Fibroblast of skin of abdomen (primary cell): ENCODE data around the gene GPR3.
"Not testable (repeated sequence)": the region's sequence is repeated elsewhere in the genome, so short reads cannot be mapped to it uniquely, and the experiment has no call there.

Source experiments
- DNase-seq: peaks from one replicate; pipeline ENCODE4 v3.0.0-alpha.2; 2013

The GPR3 gene

DNA sequence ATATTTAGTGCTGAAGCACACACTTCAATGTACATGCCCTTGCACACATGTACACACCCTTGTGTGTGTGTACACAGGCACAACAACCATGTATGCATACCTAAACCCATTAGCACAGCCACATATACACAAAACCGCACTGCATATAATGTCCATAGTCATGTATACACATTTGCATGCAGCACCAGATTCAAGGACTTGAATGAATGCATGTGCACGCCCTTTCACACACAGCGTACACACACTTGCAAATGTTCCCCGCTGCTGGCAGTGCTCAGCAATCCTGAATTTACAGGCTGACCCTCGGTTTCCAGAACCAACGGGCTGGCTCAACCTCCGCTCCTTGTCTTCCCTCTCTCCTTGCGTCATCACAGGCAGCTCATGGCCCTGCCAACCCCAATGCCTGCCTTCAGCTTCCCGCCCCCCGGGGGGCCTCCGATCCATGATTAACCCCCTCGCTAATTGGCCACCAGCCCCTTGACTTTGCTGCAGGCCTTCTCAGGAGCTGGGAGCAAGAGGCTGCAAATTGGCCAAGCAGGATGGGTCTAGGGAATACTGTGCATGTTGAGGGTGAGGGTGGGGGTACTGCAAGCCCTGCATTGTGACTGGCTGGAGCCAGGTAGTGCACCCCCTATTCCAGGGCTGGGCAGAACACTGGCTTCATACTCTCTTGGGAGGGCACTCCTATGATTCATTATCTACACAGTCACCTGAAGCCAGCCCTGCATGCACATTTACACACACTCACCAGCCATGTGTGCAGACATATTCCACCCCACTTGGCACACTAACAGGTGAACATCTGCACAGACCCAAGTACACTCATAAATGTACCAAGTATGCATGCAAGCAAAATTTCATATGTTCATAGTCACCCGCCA is 7.9 kb downstream of the GPR3 start:
- no peak for DNase-seq

DNA sequence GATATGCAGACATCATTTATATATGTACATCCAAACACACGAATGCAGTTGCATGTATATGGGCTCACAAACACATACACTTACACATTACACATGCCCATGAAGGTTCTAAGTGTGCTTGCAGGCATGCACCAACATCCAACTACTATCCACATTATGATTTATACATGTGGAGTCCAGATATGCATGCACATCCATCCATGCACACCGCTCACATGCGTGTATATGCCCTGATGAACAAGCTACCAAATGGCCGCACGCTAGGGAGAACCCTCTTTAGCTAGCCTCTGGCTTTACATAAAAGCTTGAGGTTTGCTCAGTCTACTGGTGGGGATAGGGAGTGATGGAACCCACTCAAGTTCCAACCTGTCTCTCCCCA is 8.5 kb downstream of the GPR3 start:
- no peak for DNase-seq

DNA sequence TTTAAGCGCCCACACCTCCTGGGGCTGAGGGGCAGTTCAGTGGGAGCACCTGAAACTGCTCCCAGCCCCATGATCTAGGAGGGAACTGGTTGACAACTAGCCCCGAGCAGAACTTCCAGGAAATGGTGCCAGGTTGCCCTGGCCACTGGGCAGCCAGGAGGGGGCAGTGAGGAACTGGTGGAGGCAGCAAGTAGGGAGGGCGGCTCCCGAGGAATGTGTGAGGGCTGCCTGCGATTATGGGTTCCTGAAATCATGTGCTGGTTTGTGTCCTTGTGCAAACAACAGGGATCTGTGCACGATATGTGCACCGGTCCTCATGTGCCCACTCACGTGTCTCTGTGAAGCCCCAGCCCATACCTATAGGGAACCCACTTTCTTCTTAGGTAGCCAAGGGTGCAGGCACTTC is 9.9 kb downstream of the GPR3 start:
- peak; percentile 49 for DNase-seq

DNA sequence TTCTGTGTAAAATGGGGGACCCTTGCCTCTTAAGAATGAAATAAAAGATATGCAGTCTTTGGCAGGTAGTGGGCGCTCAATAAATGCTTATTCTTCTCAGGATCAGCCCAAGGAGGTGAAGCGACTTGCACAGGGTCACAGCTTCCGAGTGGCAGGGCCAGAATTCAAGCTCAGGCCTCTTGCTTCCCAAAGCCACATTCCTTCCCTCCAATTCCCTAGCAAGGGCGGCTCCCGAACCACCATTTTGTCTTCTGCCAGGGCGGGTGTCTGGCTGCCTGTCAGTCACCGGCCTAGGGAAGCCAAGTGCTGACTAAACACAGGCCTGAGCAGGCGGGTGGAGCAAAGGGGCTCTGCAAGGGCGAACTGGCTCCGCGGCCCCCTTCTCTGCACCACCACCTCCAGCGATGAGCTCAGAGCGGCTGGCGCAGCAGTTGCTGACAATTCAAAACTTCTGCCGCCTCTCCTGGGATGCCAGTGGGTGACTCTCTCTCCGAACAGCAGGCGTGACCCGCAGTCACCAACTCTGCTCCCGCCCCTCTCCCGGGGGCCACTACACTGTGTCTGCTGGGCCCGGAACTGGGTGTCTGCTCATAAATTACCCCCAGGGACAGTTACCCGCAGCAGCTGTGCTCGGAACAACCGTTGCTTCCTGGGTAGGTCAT is 10.8 kb downstream of the GPR3 start:
- peak; percentile 75 for DNase-seq

DNA sequence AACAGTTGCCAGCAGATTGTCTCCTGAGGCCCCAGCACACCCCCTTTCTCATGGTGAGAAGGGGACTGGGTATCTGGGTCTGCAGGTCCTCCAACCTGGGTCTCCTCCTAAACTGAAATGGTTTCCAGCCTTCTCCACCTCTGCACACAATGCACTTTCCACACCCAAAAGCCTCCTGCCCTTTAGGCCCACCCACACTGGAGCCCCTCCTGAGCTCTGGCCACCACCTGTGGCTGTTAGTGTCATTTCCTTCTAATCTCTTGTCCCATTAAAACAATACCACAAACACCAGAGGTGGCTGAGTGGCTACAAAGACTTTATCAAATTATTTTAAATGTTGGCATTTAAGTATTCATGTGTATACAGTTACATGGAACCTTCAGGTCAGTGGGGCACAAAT is 11.5 kb downstream of the GPR3 start:
- DNase-seq, result no peak

DNA sequence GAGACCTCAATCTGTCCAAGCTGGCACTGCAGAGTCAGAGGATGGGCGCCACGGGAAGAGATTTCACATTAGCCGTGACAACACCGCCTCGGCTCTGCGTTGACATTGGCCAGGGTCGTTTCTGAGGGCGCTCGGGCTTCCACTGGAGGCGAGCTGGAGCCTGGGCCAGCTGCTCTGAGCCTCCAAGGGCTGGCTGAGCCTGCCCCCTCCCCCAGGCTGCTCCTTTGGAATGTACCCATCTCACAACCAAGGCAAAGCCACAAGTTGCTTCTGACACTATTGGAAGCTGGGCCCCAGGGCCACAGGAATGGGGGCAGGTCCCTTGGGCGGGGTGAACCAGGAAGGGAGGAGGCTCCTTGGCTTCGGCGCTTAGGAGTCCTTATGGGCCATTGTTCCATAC is 12.7 kb downstream of the GPR3 start:
- DNase-seq, result peak; percentile 89

DNA sequence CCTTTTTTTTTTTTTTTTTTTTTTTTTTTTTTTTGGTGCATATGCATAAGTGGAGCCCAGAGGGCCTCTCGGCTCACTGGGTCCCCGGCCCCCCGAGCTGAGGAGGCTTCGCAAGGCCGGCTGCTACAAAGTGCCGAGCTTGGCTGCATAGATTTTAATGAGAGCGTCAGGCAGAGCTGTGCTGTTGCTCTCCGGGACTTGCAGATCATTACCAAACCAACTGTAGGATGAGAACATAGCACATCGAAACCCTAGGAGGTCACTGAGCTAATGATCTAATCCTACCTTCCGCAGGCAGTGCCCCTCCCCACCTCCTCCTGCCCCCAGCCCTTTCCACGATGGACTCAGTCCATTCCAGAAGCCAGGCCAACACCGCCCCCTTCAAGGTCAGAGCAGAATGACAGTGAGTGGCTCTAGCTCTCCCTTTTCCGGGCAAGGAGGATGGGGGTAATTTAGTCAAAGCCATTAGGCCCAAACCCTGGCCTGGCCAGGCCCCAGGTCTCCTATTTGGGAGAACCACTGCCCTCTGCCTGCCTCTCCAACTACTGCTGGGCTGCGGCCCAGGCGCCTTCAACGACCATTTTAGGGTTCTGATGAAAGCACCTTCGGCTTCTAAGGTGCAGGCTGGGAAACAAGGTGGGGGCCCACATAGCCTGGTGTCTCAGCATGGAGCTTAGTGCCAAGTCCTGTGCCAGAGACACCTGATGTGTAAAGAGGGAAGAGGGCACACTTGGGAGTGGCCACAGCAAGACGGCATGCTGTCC is 13.4 kb downstream of the GPR3 start:
- DNase-seq, result not testable (repeated sequence)

DNA sequence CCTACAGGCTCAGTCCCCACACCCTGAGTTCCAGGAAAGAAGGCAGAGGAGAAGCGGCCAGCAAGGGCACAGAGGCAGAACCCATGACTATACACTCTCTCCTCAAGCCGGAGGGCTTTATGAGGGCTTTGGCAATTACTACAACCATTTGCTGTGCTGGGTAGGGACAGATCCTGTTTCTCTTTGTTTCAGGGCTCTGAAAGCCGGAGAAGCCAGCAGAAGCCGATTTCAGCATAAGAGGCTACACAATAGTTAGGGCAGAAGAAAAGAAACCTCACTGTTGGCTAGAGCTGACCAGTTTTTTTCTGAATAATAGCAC is 13.9 kb downstream of the GPR3 start:
- no peak for DNase-seq

DNA sequence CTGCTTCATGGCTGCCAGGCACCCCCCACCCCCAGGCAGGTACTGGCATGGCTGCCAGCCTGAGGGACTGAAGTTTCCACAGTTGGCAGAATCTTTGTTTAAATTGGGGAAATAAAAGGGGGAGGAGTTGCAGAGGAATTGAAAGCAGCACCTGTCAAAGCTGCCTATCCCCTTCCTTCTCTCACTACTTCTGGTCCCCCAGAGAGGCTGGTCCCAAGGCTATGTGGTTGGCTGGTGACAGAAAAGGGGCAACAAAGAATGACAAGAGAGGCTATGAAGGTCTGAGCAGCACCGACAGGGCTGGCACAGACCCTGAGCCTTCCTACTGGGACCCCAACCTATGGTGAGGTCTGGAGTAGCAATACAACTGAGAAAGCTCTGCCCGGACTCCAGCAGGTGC is 14.4 kb downstream of the GPR3 start:
- DNase-seq, result not testable (repeated sequence)

DNA sequence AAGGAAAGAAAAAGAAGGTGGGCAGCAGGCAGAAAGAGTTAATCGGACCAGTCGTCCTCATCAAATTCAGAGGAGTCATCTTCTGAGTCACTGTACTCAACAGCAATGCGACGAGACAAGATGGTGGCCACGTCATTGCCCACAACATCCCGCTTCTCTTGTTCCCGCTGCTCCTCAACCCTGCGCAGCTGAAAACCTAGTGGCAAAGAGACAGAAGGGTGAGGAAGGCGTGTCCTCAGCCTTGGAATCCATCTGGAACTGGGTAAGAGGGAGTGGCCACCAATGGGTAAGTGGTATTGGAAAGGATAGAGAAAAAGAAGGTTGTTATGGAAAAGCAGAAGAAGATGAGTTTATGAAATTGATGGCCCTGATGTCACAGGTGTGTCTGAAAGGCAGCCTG is 15.7 kb downstream of the GPR3 start:
- DNase-seq, result no peak

DNA sequence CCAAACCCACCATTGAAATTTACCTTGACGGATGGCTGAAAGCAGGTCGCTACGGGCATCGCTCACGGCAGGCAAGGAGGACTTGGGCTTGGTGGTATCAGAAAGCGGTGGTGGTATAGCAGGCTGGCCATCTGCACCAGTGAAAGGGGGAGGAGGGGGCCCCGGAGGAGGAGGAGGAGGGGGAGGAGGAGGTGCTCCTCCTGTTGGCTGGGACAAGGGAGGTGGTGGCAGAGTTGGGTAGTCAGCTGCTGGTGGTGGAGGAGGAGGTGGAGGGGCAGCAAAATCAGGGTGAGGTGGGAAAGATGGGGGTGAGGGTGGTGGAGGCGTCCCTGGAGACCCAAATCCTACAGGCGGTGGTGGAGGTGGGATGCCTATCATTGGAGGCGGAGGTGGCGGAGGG is 17.2 kb downstream of the GPR3 start:
- DNase-seq, result no peak

DNA sequence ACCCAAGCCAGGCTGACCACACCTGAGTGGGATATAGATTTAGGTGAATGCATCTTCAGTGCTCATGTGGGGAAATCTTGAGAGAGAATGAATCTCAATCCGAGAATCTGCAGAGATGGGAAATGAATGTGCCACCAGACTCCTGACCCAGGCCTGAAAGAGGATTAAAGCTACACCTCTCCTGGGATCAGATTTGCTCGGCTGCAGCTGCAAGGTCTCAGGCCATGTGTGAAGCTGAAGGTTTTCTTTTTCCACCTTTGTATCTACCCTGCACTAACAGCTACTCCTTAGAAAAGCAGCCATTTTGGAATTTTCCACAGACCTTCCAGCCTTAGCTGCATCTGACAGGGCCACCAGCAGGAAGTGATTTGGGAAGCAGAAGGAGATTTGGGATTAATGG is 18.3 kb downstream of the GPR3 start:
- DNase-seq, result no peak

DNA sequence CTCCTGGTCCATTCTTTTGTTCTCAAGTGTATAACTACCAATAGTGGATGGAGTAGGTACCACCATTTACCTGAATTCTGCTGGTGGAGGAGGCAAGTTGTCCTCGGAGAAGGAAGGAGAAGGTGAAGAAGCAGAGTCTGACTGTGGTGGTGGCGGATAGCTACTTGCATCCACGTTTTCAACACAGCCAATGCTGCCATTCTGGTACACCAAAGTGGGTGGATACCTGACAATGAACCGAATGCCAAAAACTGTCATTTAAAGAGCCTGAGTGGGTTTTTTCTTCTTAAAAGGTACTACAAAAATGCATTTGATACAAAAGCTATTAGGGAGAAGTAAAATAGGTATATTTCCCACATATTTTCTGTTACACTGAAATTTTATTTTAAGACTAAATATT is 20.1 kb downstream of the GPR3 start:
- no peak for DNase-seq

DNA sequence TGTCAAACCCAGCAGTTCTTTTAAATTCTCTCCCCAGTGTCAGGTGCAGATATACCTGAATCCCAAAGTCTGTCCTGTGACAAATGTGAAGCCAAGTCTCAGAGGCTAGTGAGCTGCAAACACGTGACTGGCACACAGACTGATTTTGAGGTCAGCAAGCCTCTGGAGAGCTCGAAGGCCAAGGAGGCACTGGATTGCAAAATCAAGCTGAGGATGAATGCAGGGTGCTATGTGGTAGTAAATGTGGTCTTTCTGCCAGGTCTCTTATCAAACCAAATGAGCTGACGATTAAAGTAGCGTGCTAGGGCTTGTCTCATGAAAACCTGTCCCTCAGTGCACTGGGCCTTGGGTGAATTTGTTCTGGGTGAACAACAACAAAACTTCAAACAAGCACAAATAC is 20.6 kb downstream of the GPR3 start:
- no peak for DNase-seq

DNA sequence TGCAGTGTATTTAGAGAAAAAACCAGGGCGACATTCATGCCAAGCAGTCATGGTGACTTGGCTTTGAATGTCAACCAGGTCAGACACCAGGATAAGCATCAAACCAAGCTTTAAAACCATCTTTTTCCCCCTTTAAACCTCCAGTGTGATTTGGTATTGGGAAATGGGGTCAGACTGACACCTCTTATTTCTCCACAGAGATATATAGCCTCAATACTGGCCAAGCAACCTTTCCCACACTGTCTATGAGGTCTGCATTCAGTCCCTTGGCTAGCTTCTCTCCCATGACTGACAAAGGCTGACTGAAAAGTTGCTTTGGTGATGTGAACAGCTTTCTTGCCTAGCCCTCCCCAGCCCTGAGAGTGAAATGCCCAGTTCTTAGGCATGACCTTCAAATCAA is 21.7 kb downstream of the GPR3 start:
- DNase-seq, result no peak

DNA sequence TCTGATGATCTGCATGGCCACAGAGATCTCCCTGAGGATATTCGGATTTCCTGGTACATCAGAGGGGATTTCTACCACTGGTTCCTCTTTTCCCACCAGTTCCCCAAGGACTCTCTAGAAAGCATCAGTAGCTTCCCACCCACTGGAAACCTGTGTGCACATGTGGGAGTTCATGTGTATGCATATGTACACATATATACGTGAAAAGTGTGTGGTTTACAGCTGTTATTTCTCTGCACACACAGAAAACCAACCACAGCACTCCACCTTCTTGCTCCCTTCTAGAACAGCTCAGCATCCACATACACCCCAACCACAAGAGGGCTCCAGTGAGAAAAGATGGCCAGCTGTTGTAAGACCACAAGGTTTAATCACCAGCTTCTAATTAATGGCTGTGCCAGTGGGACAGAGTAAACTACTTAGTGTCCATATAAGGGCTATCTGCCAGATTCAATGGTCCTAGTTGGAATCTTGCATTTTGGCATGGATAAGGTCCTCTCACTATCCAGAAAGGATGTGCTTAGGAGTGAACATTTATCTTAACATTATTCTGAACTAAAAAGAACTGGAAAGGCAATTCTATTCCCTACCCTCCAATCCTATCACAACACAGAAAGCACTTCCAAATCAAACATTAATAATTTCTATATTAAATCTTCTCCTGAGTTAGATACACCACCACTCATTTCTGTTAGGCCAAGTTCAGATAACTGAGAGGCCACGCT is 24.1 kb downstream of the GPR3 start:
- peak; percentile 74 for DNase-seq

DNA sequence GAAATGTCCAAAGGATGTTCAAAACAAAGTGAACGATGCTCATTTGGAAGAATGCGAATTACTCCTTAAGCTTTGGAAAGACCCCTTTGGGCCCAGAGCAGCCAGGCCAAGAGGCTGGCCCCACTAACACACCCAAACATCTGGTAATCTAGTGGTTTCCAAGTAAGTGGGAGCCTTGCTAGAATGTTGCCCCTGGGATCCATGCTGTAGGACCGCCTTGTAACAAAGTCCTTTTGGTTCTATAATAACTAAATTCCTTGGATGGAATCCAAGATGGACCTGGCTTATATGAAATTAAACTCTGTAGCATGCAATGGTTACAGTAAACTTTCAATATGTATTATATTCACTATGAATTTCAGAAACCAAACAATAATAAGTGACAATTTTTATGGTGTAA is 25.3 kb downstream of the GPR3 start:
- DNase-seq, result no peak

DNA sequence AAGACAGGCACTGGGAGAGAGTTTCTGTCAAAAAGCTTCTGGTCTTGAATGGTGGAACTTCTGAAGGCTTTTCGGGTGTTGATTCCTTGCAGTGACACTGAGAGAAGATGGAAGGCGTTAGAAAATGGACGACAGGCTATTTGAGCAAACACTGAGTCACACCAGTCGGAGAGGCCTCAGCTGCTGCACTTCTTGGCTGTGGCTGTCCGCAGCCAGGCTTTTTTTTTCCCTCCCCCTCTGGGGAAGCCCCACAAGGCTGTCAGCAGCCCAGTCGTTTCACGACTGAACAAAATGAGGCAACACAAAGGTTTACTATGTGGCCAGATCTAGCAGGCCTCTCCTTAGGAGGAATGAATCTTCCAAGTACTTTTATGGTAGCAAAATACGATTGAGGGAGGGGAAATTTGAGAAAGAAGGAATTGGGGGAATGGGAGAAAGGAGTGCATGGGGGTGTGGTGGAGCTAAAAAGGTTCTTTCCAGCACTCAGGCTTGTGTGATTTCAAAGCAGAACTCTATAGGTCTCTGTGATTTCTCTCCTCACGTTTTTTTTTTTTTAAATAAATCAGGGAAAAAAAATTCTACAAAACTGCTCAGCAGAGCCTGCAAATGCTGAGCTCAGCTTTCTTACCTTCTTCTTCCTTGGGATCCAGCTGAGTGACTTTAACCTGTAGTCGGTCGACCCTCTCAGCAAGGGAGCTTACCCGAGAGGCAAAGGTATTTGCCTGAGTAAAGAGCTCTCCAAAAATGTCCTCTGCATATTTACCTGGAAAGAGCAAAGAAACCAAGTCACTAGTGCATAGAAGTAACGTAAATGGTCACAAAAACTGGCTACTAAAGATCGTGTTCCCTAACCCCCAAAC is 26.1 kb downstream of the GPR3 start:
- DNase-seq, result peak; percentile 95

DNA sequence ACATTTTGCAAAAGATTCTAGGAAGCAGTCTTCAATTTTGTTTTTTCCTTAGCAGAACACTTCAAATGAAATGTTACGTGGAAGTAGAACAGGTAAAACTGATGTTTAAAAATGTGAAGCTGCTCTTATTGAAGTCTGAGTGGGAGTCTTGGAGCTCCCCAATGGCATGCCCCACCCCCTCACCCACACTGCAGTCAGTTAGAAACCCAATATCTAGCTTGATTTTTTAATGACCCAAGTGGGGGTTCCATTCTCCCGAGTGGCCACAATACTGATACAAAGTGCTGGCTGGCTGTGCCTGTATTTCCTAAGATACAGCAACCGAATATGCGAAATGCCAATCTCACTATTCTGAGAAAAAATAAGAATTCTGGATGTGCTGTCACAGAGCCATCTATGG is 31.3 kb downstream of the GPR3 start:
- no peak for DNase-seq

DNA sequence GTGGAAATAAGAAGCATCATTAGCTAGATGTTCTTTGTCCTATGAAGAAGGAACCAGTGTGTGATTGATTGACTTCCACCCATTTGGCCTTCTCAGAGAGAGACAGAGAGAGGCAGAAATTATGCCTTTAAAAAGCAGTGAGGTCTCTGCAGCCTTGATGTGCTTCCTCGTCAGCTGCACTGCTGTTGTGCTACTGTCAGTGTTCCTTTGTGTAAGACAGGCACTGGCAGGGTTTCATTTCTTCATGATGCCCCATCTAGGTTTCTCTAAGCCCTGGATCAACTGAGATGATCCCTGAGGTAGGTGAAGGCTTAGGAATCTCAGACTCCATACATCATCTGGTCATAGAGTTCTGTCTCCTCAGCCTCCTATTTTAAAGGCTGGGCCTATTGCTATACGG is 34.9 kb downstream of the GPR3 start:
- no peak for DNase-seq

DNA sequence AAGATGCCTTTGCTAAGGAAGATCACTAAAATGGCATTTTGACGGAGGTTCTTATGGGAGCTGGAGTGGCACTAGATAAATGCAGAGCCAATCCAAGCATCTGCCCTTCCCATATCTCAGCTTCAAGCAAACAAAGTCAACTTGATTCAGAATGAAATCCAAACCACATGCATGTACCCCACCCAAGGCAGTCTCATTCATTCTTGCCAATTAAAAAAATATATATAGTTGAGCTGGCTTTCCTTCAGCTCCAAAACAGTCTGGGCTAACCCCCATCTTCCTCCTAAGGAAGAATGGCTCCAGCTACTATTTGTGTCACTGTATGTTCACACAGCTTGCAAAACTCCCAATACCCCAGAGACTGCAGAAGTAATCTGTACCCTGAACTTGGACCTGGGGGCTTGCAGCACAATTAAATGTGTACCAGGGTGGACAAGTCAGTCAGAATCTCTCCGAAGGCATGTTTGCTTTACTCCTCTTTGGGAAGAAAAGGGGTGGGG is 35.4 kb downstream of the GPR3 start:
- DNase-seq, result no peak
